K562 (cell line): Measurements from ENCODE around the gene ARF5. TPM values are rescaled to one million over a fixed set of nuclear protein-coding genes. Genes with fewer than 3 reads are reported as not detected.

ENCODE experiments used
- CBX3 ChIP-seq, 2 experiments: IDR thresholded peaks; 1 replicate in 1 of 2; 2 replicates in 1 of 2; pipeline ENCODE4 v1.6.1; 2012; ENCODE audit warnings: inconsistent platforms in 2 of 2, low read length in 2 of 2, borderline replicate concordance in 1 of 2, control low read depth in 1 of 2
- CHD2 ChIP-seq: IDR thresholded peaks from 2 replicates; pipeline ENCODE4 v1.6.1; 2011; ENCODE audit warnings: low read depth, low read length
- FOS ChIP-seq: IDR thresholded peaks from 3 replicates; pipeline ENCODE4 v1.6.1; 2011; ENCODE audit not compliant: insufficient read length; ENCODE audit errors: extremely low read depth
- HES1 ChIP-seq: fragments of 450-650 bp; IDR thresholded peaks from 2 replicates; pipeline ENCODE4 v1.6.1; 2016; ENCODE audit warnings: low read depth, mild to moderate bottlenecking, moderate library complexity
- MTA2 ChIP-seq: fragments of 450-650 bp; IDR thresholded peaks from 2 replicates; pipeline ENCODE4 v1.6.1; 2016; ENCODE audit warnings: low read depth
- MXI1 ChIP-seq: IDR thresholded peaks from 2 replicates; pipeline ENCODE4 v1.6.1; 2011; ENCODE audit warnings: low read depth, mild to moderate bottlenecking, improper control_type of control experiment, low read length
- PRPF4 ChIP-seq: fragments of 200-400 bp; formaldehyde crosslinking; IDR thresholded peaks from one replicate; pipeline ENCODE4 v1.6.1; 2017; ENCODE audit warnings: low read length, low read depth, mild to moderate bottlenecking; ENCODE audit not compliant: insufficient read depth, poor library complexity, severe bottlenecking
- polyA plus RNA-seq, 8 experiments: library from polyadenylated mRNA; depleted of rRNA in 4 of 8; stranded (reverse) in 5 of 8; unstranded in 3 of 8; fragments of >200 nt; fragmentation: Nextera tagmentation in 2 of 8; fragmentation: Illumina TruSeq in 1 of 8; extraction: Ambion mirVana in 2 of 8; extraction: Trizol in 1 of 8; gene quantifications; 2 replicates each; pipeline versions ENCODE4 v1.2.1 to v1.2.3, GENCODE V29; 2011 to 2014; ENCODE audit warnings: inconsistent platforms in 1 of 8, missing spikeins in 1 of 8
- total RNA-seq, 7 experiments: library from RNA; depleted of rRNA in 6 of 7; stranded (reverse); fragments of >200 nt in 6 of 7; fragmentation: Illumina TruSeq in 2 of 7; extraction: Trizol in 2 of 7; gene quantifications; 2 replicates each; pipeline versions ENCODE4 v1.2.1 to v1.2.3, GENCODE V29; 2011 to 2021; ENCODE audit warnings: low replicate concordance in 1 of 7
- TF ChIP-seq, protein P1 (sequence below), 2 experiments: fragments of 450-650 bp; IDR thresholded peaks; 2 replicates each; pipeline ENCODE4 v1.6.1; 2016; ENCODE audit warnings: mild to moderate bottlenecking in 2 of 2, borderline replicate concordance in 1 of 2, low read depth in 1 of 2, moderate library complexity in 1 of 2
- TF ChIP-seq, protein P2 (sequence below): fragments of 450-650 bp; formaldehyde crosslinking; conservative IDR thresholded peaks from 2 replicates; pipeline ENCODE4 v1.4.0; 2022; ENCODE audit warnings: mild to moderate bottlenecking, missing genetic modification characterization
- TF ChIP-seq, protein P3 (sequence below): fragments of 250-450 bp; sonication (Bioruptor Pico); IDR thresholded peaks from 2 replicates; pipeline ENCODE4 v1.8.0; 2022; ENCODE audit warnings: inconsistent platforms, mild to moderate bottlenecking, moderate library complexity, borderline replicate concordance
- TF ChIP-seq, protein P4 (sequence below), 3 experiments: fragments of 200-800 bp in 1 of 3; sonication (Bioruptor generic) in 1 of 3; sonication (generic) in 1 of 3; formaldehyde crosslinking in 1 of 3; IDR thresholded peaks; 2 replicates each; pipeline versions ENCODE4 v1.6.1 to v1.8.0; 2016 to 2022; ENCODE audit warnings: mild to moderate bottlenecking in 2 of 3, missing compliant biosample characterization in 2 of 3, missing genetic modification characterization in 2 of 3, missing genetic modification reagents in 1 of 3

The ARF5 gene
- total and polyA plus RNA-seq, 9 of the 15 experiments (the other 6 are each of a cell fraction or from before 2014, with no cell fraction given): 8.1 to 290 (median 125) TPM

- TF ChIP-seq, protein P1, sequence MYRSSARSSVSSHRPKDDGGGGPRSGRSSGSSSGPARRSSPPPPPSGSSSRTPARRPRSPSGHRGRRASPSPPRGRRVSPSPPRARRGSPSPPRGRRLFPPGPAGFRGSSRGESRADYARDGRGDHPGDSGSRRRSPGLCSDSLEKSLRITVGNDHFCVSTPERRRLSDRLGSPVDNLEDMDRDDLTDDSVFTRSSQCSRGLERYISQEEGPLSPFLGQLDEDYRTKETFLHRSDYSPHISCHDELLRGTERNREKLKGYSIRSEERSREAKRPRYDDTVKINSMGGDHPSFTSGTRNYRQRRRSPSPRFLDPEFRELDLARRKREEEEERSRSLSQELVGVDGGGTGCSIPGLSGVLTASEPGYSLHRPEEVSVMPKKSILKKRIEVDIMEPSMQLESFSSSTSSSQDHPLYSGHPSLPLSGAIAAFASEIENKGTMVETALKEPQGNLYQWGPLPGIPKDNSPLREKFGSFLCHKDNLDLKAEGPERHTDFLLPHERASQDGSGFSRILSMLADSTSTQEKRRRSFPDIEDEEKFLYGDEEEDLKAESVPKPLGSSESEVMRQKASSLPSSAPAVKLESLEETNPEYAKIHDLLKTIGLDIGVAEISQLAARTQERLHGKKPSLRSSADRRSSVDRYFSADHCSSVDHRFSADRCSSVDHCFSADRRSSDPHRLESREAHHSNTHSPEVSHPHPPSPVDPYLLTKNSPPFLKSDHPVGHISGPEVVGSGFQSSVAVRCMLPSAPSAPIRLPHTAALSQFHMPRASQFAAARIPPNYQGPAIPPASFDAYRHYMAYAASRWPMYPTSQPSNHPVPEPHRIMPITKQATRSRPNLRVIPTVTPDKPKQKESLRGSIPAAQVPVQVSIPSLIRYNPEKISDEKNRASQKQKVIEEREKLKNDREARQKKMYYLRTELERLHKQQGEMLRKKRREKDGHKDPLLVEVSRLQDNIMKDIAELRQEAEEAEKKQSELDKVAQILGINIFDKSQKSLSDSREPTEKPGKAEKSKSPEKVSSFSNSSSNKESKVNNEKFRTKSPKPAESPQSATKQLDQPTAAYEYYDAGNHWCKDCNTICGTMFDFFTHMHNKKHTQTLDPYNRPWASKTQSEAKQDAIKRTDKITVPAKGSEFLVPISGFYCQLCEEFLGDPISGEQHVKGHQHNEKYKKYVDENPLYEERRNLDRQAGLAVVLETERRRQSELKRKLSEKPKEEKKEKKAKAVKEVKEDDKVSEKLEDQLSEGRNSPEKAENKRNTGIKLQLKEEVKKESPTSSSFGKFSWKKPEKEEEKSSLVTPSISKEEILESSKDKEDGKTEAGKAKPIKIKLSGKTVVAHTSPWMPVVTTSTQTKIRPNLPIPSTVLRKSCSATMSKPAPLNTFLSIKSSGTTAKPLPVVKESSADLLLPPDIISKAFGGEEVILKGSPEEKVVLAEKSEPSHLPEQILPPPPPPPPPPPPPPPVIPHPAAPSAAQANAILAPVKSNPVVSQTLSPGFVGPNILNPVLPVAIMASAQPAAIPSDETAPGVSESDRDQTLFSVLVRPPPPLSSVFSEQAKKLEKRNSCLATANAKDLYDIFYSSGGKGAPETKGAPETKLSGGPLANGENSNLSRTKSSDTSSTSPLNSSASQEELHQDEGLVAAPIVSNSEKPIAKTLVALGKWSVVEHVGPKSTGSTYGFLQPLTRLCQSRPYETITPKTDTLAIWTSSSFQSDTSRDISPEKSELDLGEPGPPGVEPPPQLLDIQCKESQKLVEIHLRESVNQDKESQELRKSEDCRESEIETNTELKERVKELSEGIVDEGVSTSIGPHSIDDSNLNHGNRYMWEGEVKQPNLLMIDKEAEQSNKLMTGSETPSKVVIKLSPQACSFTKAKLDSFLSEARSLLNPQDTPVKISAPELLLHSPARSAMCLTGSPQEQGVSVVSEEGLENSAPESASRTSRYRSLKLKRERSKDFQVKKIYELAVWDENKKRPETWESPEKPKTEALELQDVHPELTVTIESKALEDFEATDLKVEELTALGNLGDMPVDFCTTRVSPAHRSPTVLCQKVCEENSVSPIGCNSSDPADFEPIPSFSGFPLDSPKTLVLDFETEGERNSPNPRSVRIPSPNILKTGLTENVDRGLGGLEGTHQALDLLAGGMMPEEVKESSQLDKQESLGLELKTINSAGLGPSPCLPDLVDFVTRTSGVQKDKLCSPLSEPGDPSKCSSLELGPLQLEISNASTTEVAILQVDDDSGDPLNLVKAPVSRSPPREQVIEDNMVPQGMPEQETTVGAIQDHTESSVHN (IDR thresholded peaks at IDR 0.05; ENCODE audit: borderline replicate concordance in 1 of 2, low read depth in 1 of 2): no peak
- TF ChIP-seq CHD2 (no peak), HES1 (no peak), CBX3 (IDR thresholded peaks at IDR 0.05; ENCODE audit: borderline replicate concordance in 1 of 2, low read length in 2 of 2) (peak in 1 of 2 experiments; percentile 97; a peak in 2 of 3 replicates), FOS (no peak), MTA2 (no peak), PRPF4 (peak; percentile 61), MXI1 (peak; percentile 56; the same call in 1 of the 2 replicates)
- TF ChIP-seq, protein P2, sequence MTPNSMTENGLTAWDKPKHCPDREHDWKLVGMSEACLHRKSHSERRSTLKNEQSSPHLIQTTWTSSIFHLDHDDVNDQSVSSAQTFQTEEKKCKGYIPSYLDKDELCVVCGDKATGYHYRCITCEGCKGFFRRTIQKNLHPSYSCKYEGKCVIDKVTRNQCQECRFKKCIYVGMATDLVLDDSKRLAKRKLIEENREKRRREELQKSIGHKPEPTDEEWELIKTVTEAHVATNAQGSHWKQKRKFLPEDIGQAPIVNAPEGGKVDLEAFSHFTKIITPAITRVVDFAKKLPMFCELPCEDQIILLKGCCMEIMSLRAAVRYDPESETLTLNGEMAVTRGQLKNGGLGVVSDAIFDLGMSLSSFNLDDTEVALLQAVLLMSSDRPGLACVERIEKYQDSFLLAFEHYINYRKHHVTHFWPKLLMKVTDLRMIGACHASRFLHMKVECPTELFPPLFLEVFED (CRISPR knock-in tag): peak; percentile 77; the same call in 1 of the 2 replicates
- TF ChIP-seq, protein P3, sequence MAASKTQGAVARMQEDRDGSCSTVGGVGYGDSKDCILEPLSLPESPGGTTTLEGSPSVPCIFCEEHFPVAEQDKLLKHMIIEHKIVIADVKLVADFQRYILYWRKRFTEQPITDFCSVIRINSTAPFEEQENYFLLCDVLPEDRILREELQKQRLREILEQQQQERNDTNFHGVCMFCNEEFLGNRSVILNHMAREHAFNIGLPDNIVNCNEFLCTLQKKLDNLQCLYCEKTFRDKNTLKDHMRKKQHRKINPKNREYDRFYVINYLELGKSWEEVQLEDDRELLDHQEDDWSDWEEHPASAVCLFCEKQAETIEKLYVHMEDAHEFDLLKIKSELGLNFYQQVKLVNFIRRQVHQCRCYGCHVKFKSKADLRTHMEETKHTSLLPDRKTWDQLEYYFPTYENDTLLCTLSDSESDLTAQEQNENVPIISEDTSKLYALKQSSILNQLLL (CRISPR knock-in tag): no peak
- TF ChIP-seq, protein P4, sequence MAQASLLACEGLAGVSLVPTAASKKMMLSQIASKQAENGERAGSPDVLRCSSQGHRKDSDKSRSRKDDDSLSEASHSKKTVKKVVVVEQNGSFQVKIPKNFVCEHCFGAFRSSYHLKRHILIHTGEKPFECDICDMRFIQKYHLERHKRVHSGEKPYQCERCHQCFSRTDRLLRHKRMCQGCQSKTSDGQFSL (CRISPR knock-in tag; IDR thresholded peaks at IDR 0.05): no peak
- TF ChIP-seq, protein P4 (tag; IDR thresholded peaks at IDR 0.05): no peak
Observed at GRCh38 chr7:127585044-127585953, 2.9 kb upstream of the ARF5 start, which contains the start of gene GCC1 (continued).
